ENCODE measurements around the gene DOCK3. TPM values are rescaled to one million over a fixed set of nuclear protein-coding genes. Genes with fewer than 3 reads are reported as not detected.
"Not testable (repeated sequence)": the region's sequence is repeated elsewhere in the genome, so short reads cannot be mapped to it uniquely, and the experiment has no call there.

Gene DOCK3
- total RNA-seq, 1 donor from 2014 or later, result under 0.01 TPM

DNA sequence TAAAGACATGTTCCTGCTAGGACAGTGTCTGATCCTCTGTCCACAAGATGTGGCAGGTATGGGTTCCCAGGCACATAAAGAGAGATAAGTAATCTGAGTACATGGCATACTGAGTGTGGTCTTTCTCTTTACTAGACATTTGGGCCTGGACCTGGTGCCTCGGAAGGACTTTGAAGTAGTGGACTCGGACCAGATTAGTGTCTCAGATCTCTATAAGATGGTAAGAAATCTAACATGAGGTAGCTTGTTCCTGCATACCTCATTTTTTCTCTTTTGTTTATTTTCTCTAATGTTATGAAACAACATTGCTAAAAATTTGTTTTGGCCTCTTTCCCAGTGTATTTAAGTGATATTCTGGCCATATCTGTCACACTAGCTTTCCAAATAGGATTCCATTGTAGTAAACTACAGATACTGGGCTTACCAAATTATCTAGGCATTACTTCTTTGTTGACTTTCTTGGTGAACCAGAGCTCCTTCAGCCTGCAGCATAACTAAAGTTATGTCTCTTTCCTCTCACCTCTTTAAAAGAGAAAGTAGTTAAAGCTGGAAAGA lies 400.6 kb downstream of the DOCK3 start:
- Histone ChIP-seq H3K36me3 (ENCODE audit: control insufficient read depth, insufficient read depth, low read length) (no peaks in the 10 kb centered on the region), H3K4me3 (ENCODE audit: low read depth, low read length) (no peak overlapping the region), H3K27me3 (ENCODE audit: control insufficient read depth, insufficient read depth, low read length) (no peaks in the 10 kb centered on the region)
- peak; percentile 17 for DNase-seq (ENCODE audit: low read depth)
- no peak for FAIRE-seq
- TF ChIP-seq, protein P1, sequence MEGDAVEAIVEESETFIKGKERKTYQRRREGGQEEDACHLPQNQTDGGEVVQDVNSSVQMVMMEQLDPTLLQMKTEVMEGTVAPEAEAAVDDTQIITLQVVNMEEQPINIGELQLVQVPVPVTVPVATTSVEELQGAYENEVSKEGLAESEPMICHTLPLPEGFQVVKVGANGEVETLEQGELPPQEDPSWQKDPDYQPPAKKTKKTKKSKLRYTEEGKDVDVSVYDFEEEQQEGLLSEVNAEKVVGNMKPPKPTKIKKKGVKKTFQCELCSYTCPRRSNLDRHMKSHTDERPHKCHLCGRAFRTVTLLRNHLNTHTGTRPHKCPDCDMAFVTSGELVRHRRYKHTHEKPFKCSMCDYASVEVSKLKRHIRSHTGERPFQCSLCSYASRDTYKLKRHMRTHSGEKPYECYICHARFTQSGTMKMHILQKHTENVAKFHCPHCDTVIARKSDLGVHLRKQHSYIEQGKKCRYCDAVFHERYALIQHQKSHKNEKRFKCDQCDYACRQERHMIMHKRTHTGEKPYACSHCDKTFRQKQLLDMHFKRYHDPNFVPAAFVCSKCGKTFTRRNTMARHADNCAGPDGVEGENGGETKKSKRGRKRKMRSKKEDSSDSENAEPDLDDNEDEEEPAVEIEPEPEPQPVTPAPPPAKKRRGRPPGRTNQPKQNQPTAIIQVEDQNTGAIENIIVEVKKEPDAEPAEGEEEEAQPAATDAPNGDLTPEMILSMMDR (IDR thresholded peaks at IDR 0.05; ENCODE audit: insufficient read depth, low read length, severe bottlenecking), result no peak

DNA sequence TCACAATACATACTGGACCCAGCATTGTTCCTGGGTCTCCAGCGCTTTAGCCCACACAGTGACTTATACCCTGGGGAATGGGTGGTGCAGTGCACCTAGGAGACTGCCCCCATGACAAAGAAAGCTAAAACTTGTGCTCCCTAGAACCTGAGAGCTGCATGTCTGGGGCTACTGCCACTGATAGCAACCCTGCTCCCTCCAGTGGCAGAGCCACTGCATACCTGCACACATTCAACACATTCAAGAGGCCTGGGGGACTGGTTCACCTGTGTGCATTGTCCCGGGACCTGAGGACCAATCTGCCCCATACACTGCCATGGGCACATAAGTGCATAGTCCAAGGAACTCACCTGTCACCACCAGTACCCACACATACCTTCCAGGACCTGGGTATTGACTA lies 407.6 kb downstream of the DOCK3 start:
- DNase-seq (ENCODE audit: low read depth), result no peak
- H3K4me3 ChIP-seq (ENCODE audit: low read depth, low read length), result no peak overlapping the region
- H3K27me3 ChIP-seq (ENCODE audit: control insufficient read depth, insufficient read depth, low read length), result no peaks in the 10 kb centered on the region
- TF ChIP-seq, protein P1 (IDR thresholded peaks at IDR 0.05; ENCODE audit: insufficient read depth, low read length, severe bottlenecking), result no peak
- no peaks in the 10 kb centered on the region for H3K36me3 ChIP-seq (ENCODE audit: control insufficient read depth, insufficient read depth, low read length)
- FAIRE-seq, result no peak

DNA sequence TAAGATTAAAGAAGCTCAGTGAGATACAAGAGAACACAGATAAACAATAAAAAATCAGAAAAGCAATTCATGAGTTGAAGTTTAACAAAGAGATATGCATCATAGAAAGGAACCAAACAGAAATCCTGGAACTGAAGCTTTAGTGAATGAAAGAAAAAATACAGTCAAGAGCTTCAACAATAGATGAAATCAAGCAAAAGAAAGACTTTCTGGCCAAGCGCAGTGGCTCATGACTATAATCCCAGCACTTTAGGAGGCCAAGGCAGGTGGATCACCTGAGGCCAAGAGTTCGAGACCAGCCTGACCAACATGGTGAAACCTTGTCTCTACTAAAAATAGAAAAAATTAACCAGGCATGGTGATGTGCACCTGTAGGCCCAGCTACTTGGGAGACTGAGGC lies 408.8 kb downstream of the DOCK3 start:
- FAIRE-seq (no peak), DNase-seq (ENCODE audit: low read depth) (no peak)
- TF ChIP-seq, protein P1 (IDR thresholded peaks at IDR 0.05; ENCODE audit: insufficient read depth, low read length, severe bottlenecking), result no peak

DNA sequence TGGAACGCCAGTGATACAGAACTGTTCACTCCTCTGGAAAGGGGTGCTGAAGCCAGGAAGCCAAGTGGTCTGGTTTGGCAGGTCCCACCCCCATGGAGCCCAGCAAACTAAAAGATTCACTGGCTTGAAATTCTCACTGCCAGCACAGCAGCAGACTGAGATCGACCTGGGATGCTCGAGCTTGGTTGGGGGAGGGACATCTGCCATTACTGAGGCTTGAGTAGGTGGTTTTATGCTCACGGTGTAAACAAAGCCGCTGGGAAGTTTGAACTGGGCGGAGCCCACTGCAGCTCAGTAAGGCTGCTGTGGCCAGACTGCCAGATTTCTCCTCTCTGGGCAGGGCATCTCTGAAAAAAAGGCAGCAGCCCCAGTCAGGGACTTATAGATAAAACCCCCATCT lies 417.4 kb downstream of the DOCK3 start:
- not testable (repeated sequence) for H3K36me3 ChIP-seq (ENCODE audit: control insufficient read depth, insufficient read depth, low read length); H3K4me3 ChIP-seq (ENCODE audit: low read depth, low read length); FAIRE-seq; H3K27me3 ChIP-seq (ENCODE audit: control insufficient read depth, insufficient read depth, low read length); DNase-seq (ENCODE audit: low read depth)

More for the DNA sequence above, 408.8 kb downstream of the DOCK3 start:
- no peaks in the 10 kb centered on the region for H3K36me3 ChIP-seq (ENCODE audit: control insufficient read depth, insufficient read depth, low read length)
- no peaks in the 10 kb centered on the region for H3K27me3 ChIP-seq (ENCODE audit: control insufficient read depth, insufficient read depth, low read length)
- H3K4me3 ChIP-seq (ENCODE audit: low read depth, low read length), result no peak overlapping the region

DNA sequence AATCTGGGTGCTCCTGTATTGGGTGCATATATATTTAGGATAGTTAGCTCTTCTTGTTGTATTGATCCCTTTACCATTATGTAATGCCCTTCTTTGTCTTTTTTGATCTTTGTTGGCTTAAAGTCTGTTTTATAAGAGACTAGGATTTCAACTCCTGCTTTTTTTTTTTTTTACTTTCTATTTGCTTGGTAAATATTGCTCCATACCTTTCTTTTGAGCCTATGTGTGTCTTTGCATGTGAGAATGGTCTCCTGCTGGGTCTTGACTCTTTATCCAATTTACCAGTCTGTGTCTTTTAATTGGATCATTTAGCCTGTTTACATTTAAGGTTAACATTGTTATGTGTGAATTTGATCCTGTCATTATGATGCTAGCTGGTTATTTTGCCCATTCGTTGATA lies 420.1 kb downstream of the DOCK3 start:
- FAIRE-seq; DNase-seq (ENCODE audit: low read depth); H3K4me3 ChIP-seq (ENCODE audit: low read depth, low read length); H3K27me3 ChIP-seq (ENCODE audit: control insufficient read depth, insufficient read depth, low read length); H3K36me3 ChIP-seq (ENCODE audit: control insufficient read depth, insufficient read depth, low read length): not testable (repeated sequence)

DNA sequence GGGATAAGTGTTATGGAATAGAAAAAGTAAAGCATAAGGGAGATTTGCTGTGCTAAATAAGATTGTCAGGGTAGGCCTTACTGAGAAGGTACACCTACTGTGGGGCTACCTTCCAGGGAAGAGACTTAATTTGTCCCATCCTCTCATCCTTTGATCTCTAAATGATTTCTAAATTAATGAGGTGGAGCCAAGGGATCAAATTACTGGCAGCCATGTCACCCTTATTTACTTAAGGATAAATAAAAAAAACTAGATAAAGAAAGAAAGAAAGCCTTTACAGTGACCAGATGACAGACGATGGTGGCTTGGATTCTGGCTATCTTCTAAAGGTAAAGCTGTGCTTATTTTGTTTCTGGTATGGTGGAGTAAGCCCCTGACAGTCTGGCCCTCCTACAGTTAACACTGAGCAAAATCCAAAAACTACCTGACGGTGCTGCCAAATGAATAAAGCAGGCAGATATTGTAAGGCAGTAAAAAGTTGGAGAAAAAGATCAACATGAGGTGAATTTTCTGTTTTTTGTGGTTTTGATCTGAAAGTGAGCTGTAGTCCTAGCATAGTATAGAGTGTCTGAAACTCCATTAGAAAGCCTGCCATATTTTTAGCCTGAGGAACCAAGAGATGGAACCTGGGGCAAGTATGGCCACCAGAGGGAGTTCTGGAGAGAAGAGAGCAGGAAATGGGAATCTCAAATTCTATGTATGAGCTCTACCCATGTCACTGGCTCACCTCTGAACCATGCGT lies 425.2 kb downstream of the DOCK3 start:
- H3K36me3 ChIP-seq (ENCODE audit: control insufficient read depth, insufficient read depth, low read length), result no peaks in the 10 kb centered on the region
- TF ChIP-seq, protein P1 (IDR thresholded peaks at IDR 0.05; ENCODE audit: insufficient read depth, low read length, severe bottlenecking), result peak; percentile 76
- DNase-seq (ENCODE audit: low read depth) (peak; percentile 58), FAIRE-seq (no peak)
- H3K4me3 ChIP-seq (ENCODE audit: low read depth, low read length), result no peak overlapping the region
- no peaks in the 10 kb centered on the region for H3K27me3 ChIP-seq (ENCODE audit: control insufficient read depth, insufficient read depth, low read length)

DNA sequence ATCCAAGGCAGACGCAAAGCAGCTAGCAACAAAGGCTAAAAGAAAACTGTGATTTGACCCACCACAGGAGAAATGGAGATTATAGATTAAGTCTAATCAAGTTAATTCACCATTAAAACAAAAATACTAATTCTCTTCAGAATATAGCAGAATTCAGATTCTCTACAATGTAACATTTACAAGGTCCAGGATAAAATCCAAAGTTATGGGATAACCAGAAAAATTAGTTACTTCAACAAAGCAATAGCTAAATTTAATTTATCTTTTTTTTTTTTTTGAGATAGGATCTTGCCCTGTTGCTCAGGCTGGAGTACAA lies 425.8 kb downstream of the DOCK3 start:
- H3K27me3 ChIP-seq (ENCODE audit: control insufficient read depth, insufficient read depth, low read length), result no peaks in the 10 kb centered on the region
- DNase-seq (ENCODE audit: low read depth) (no peak), FAIRE-seq (no peak)
- no peak overlapping the region for H3K4me3 ChIP-seq (ENCODE audit: low read depth, low read length)
- H3K36me3 ChIP-seq (ENCODE audit: control insufficient read depth, insufficient read depth, low read length), result no peaks in the 10 kb centered on the region
- TF ChIP-seq, protein P1 (IDR thresholded peaks at IDR 0.05; ENCODE audit: insufficient read depth, low read length, severe bottlenecking), result no peak

Data from bronchial epithelial cell (primary cell).